IMR-90 (cell line): ENCODE data around the gene UBALD1. TPM values are rescaled to one million over a fixed set of nuclear protein-coding genes. Genes with fewer than 3 reads are reported as not detected.
A peak's percentile ranks its signal among the peaks of the same experiment; 100 is the strongest.

Experiments used
- ATAC-seq: fragments of 200-7000 bp; cut with Tn5 transposase; 2 replicates; pipeline ENCODE4 v1.9.1; 2020; ENCODE audit warnings: low read depth, mild to moderate bottlenecking, moderate library complexity
- BruUV-seq: library from RNA; stranded (reverse); fragments of 400-500 nt; replicated peaks from 2 replicates; lab custom pipeline; 2021; lab: Mats Ljungman, UMichigan
- CTCF ChIA-PET: fragments of 300-600 bp; formaldehyde crosslinking; extraction: SDS; loops from one replicate; lab custom pipeline; 2021; ENCODE audit warnings: antibody characterized with exemption; lab: Yijun Ruan, JAX
- POLR2A ChIA-PET: fragments of 300-600 bp; sonication (Branson Sonifier 250); formaldehyde crosslinking; loops from one replicate; lab custom pipeline; 2022; ENCODE audit warnings: antibody characterized with exemption; ENCODE audit not compliant: unreplicated experiment; lab: Charles Lee
- DNase-seq: peaks from one replicate; pipeline ENCODE4 v3.0.0; 2013
- H2AFZ ChIP-seq: replicated peaks from 2 replicates; pipeline ENCODE3; 2013; ENCODE audit warnings: low read length, mild to moderate bottlenecking; ENCODE audit not compliant: poor library complexity
- H2AK5ac ChIP-seq: 2 replicates; pipeline ENCODE4 v1.6.1; 2013; ENCODE audit warnings: low read depth, low read length, inconsistent platforms
- H2AK9ac ChIP-seq: replicated peaks from 2 replicates; pipeline ENCODE3; 2013; ENCODE audit warnings: mild to moderate bottlenecking, low read depth, low read length, moderate library complexity; ENCODE audit not compliant: poor library complexity
- H2BK120ac ChIP-seq: 2 replicates; pipeline ENCODE4 v1.6.1; 2013; ENCODE audit warnings: low read depth, low read length, inconsistent platforms
- H2BK15ac ChIP-seq: 3 replicates; pipeline ENCODE4 v1.6.1; 2013; ENCODE audit warnings: low read depth, low read length, inconsistent platforms
- H2BK20ac ChIP-seq: 2 replicates; pipeline ENCODE4 v1.6.1; 2013; ENCODE audit warnings: low read depth, mild to moderate bottlenecking, inconsistent platforms, low read length, moderate library complexity
- H2BK5ac ChIP-seq: 2 replicates; pipeline ENCODE4 v1.6.1; 2013; ENCODE audit warnings: mild to moderate bottlenecking, low read depth, low read length, inconsistent platforms; ENCODE audit not compliant: poor library complexity, severe bottlenecking
- H3K14ac ChIP-seq: replicated peaks from 2 replicates; pipeline ENCODE4 v1.6.1; 2013; ENCODE audit warnings: low read depth, low read length, inconsistent platforms
- H3K18ac ChIP-seq: 2 replicates; pipeline ENCODE4 v1.6.1; 2013; ENCODE audit warnings: low read depth, low read length, control low read depth
- H3K23ac ChIP-seq: 2 replicates; pipeline ENCODE4 v1.6.1; 2013; ENCODE audit warnings: low read depth, low read length, inconsistent platforms
- H3K27ac ChIP-seq: 2 replicates; pipeline ENCODE4 v1.5.1; 2013; ENCODE audit warnings: mild to moderate bottlenecking, control low read depth, low read length; ENCODE audit not compliant: insufficient read depth
- H3K27me3 ChIP-seq: 2 replicates; pipeline ENCODE4 v1.6.1; 2013; ENCODE audit warnings: low read length; ENCODE audit not compliant: control insufficient read depth, insufficient read depth
- H3K36me3 ChIP-seq: 2 replicates; pipeline ENCODE4 v1.6.1; 2013; ENCODE audit warnings: low read length, mixed read lengths; ENCODE audit not compliant: control insufficient read depth, insufficient read depth
- H3K4ac ChIP-seq: 2 replicates; pipeline ENCODE4 v1.6.1; 2013; ENCODE audit warnings: low read depth, low read length, inconsistent platforms
- H3K4me1 ChIP-seq: 2 replicates; pipeline ENCODE4 v1.6.1; 2013; ENCODE audit warnings: low read length, mixed read lengths; ENCODE audit not compliant: control insufficient read depth, insufficient read depth
- H3K4me2 ChIP-seq: 2 replicates; pipeline ENCODE4 v1.6.1; 2013; ENCODE audit warnings: low read depth, mild to moderate bottlenecking, control low read depth, low read length, moderate library complexity
- H3K4me3 ChIP-seq: 2 replicates; pipeline ENCODE4 v1.5.1; 2013; ENCODE audit warnings: low read depth, mild to moderate bottlenecking, control low read depth, low read length, moderate library complexity; ENCODE audit not compliant: insufficient read depth
- H3K56ac ChIP-seq: 2 replicates; pipeline ENCODE4 v1.6.1; 2013; ENCODE audit warnings: low read length, inconsistent platforms; ENCODE audit not compliant: insufficient read depth; ENCODE audit errors: extremely low read depth
- H3K79me1 ChIP-seq, 2 experiments: 2 replicates each; pipeline ENCODE4 v1.6.1; 2013; ENCODE audit warnings: low read length in 2 of 2, inconsistent platforms in 1 of 2, low read depth in 1 of 2
- H3K9ac ChIP-seq: 2 replicates; pipeline ENCODE4 v1.6.1; 2013; ENCODE audit warnings: low read depth, low read length, control low read depth
- H3K9me1 ChIP-seq: 2 replicates; pipeline ENCODE4 v1.6.1; 2013; ENCODE audit warnings: low read length, inconsistent platforms; ENCODE audit not compliant: insufficient read depth
- H3K9me3 ChIP-seq: 2 replicates; pipeline ENCODE4 v1.6.1; 2013; ENCODE audit warnings: low read length; ENCODE audit not compliant: control insufficient read depth, insufficient read depth
- H4K20me1 ChIP-seq: 2 replicates; pipeline ENCODE4 v1.6.1; 2013; ENCODE audit warnings: low read length, inconsistent platforms; ENCODE audit not compliant: insufficient read depth
- H4K5ac ChIP-seq: 2 replicates; pipeline ENCODE4 v1.6.1; 2013; ENCODE audit warnings: mild to moderate bottlenecking, low read depth, low read length, control low read depth
- H4K8ac ChIP-seq, 2 experiments: 2 replicates each; pipeline ENCODE4 v1.6.1; 2013; ENCODE audit warnings: low read depth in 2 of 2, low read length in 2 of 2, control low read depth in 1 of 2, inconsistent platforms in 1 of 2
- H4K91ac ChIP-seq: 2 replicates; pipeline ENCODE4 v1.6.1; 2013; ENCODE audit warnings: low read depth, low read length, inconsistent platforms; ENCODE audit not compliant: insufficient read depth
- CEBPB ChIP-seq: IDR thresholded peaks from 2 replicates; pipeline ENCODE4 v1.6.1; 2012; ENCODE audit warnings: low read depth, low read length, improper control_type of control experiment
- CTCF ChIP-seq: conservative IDR thresholded peaks from 2 replicates; pipeline ENCODE4 v1.5.1; 2012; ENCODE audit warnings: mild to moderate bottlenecking, low read depth, low read length, improper control_type of control experiment
- NFE2L2 ChIP-seq: fragments of 150-350 bp; IDR thresholded peaks from 2 replicates; pipeline ENCODE4 v1.6.1; 2016; ENCODE audit warnings: low read depth, mild to moderate bottlenecking, low read length
- WGBS, 2 experiments: methylation state at CpG; one replicate each; pipeline versions ENCODE4 v1.1.5 to v1.1.7; 2013; ENCODE audit warnings: missing lambda C conversion rate in 2 of 2; ENCODE audit not compliant: insufficient read length in 1 of 2; ENCODE audit errors: extremely low coverage in 2 of 2; 5-methylcytosine and 5-hydroxymethylcytosine counted together
- dilution Hi-C: fragments of 300-500 bp; cut with HindIII; formaldehyde crosslinking; loops from one replicate; pipeline ENCODE4 v1.14.3; 2018; ENCODE audit warnings: low sequenced_read_pairs; ENCODE audit not compliant: unreplicated experiment
- in situ Hi-C: fragments of 300-500 bp; cut with MboI; formaldehyde crosslinking; loops from 3 replicates; pipeline ENCODE4 v1.14.3; 2019; ENCODE audit warnings: low sequenced_read_pairs, inconsistent platforms, mixed read lengths
- intact Hi-C: fragments of 100-400 bp; cut with micrococcal nuclease; formaldehyde crosslinking; loops from 2 replicates; pipeline ENCODE4 v1.10.0; 2022
- polyA plus RNA-seq, 3 experiments: library from polyadenylated mRNA; depleted of rRNA; stranded (reverse); fragments of >200 nt; gene quantifications; 2 replicates each; pipeline ENCODE4 v1.2.3, GENCODE V29; 2012; ENCODE audit warnings: low replicate concordance in 1 of 3
- total RNA-seq: library from RNA; depleted of rRNA; stranded (reverse); fragments of >200 nt; gene quantifications from 2 replicates; pipeline ENCODE4 v1.2.3, GENCODE V29; 2012

UBALD1 gene
- total and polyA plus RNA-seq, 2 of the 4 experiments (the other 2 are of a cell fraction) = 1.3 to 14.5 TPM

GRCh38 chr16:4612977-4613635, 1.6 kb downstream of the UBALD1 start (continued):
- no peak for TF ChIP-seq NFE2L2

GRCh38 chr16:4612474-4612931, 2.2 kb downstream of the UBALD1 start:
- Histone ChIP-seq H3K9me1 (peaks cover 8% of the 10 kb centered on the region; the same call in 1 of the 2 replicates), H3K4me1 (peaks cover 25% of the 10 kb centered on the region), H3K27ac (no peak overlapping the region), H2BK15ac (no peak overlapping the region), H3K36me3 (peaks cover 18% of the 10 kb centered on the region; the same call in 1 of the 2 replicates), H3K23ac (no peak overlapping the region), H4K91ac (no peak overlapping the region), H2AK5ac (no peak overlapping the region), H3K9me3 (no peaks in the 10 kb centered on the region), H2BK5ac (no peak overlapping the region), H2BK120ac (no peak overlapping the region), H3K56ac (no peak overlapping the region), H2AK9ac (peak overlapping the region; percentile 61), H4K5ac (no peak overlapping the region), H3K4ac (no peak overlapping the region), H3K79me1 (peaks cover 17 to 66% of the 10 kb centered on the region in 2 experiments), H3K27me3 (no peaks in the 10 kb centered on the region), H3K4me3 (no peak overlapping the region), H3K9ac (no peak overlapping the region), H3K14ac (no peak overlapping the region), H4K20me1 (peaks cover 57% of the 10 kb centered on the region), H4K8ac (no peak overlapping the region), H2BK20ac (no peak overlapping the region), H3K18ac (no peak overlapping the region), H3K4me2 (no peak overlapping the region; the same call in 1 of the 2 replicates), H2AFZ (no peak overlapping the region)
- ChIA-PET CTCF (no interaction called here), POLR2A (no interaction called here)
- in situ Hi-C loops = no loop called here
- dilution Hi-C loops = no loop called here
- DNase-seq = no peak
- BruUV-seq = no TSS peak
- intact Hi-C loops = loop anchor here (2.0 kb wide), 1 partner anchor 344 kb away; no protein-coding TSS in a partner anchor
- WGBS, 2 experiments = no CpG with 5 or more reads among the region's 7 CpGs
- no peak for ATAC-seq
- 0 out of 2 replicates have a peak, but pooled peaks have one; percentile 13 for TF ChIP-seq CTCF
- no peak for TF ChIP-seq CEBPB
